Effector memory CD4-positive, alpha-beta T cell (primary cell): ENCODE data around the gene DENND2C.

ENCODE experiments used
- DNase-seq, 3 donors: peaks; one replicate each; pipeline ENCODE4 v3.0.0-alpha.2; 2020
- H3K27ac ChIP-seq: 2 replicates; pipeline ENCODE4 v1.7.0; 2013; ENCODE audit warnings: mild to moderate bottlenecking, low read length, moderate library complexity; ENCODE audit not compliant: insufficient read depth, poor library complexity, severe bottlenecking
- H3K27me3 ChIP-seq: replicated peaks from 2 replicates; pipeline ENCODE4 v1.7.0; 2013; ENCODE audit warnings: mild to moderate bottlenecking, low read length; ENCODE audit not compliant: insufficient read depth, control insufficient read depth, poor library complexity, severe bottlenecking
- H3K36me3 ChIP-seq: 2 replicates; pipeline ENCODE4 v1.7.0; 2013; ENCODE audit warnings: mild to moderate bottlenecking, low read length, moderate library complexity; ENCODE audit not compliant: control insufficient read depth, insufficient read depth
- H3K4me1 ChIP-seq: 2 replicates; pipeline ENCODE4 v1.7.0; 2013; ENCODE audit warnings: low read length, mild to moderate bottlenecking; ENCODE audit not compliant: control insufficient read depth, insufficient read depth, poor library complexity, severe bottlenecking
- H3K4me3 ChIP-seq: 2 replicates; pipeline ENCODE4 v1.7.0; 2013; ENCODE audit warnings: low read length, low read depth, mild to moderate bottlenecking; ENCODE audit not compliant: insufficient read depth, poor library complexity, severe bottlenecking
- H3K9me3 ChIP-seq: 2 replicates; pipeline ENCODE4 v1.7.0; 2013; ENCODE audit warnings: mild to moderate bottlenecking, low read length, moderate library complexity; ENCODE audit not compliant: control insufficient read depth

The DENND2C gene

GRCh38 chr1:114610546-114611245 is 59.2 kb downstream of the DENND2C start:
- Histone ChIP-seq H3K4me3 (no peak overlapping the region), H3K9me3 (no peaks in the 10 kb centered on the region), H3K27me3 (no peaks in the 10 kb centered on the region), H3K36me3 (no peaks in the 10 kb centered on the region), H3K4me1 (no peaks in the 10 kb centered on the region), H3K27ac (no peak overlapping the region)
- DNase-seq, result no peak

GRCh38 chr1:114609826-114610225 is 60.0 kb downstream of the DENND2C start:
- DNase-seq, result no peak
- no peak overlapping the region for H3K27ac ChIP-seq

GRCh38 chr1:114609026-114609425 is 60.8 kb downstream of the DENND2C start:
- H3K9me3 ChIP-seq, result no peaks in the 10 kb centered on the region
- no peak overlapping the region for H3K27ac ChIP-seq
- H3K27me3 ChIP-seq, result no peaks in the 10 kb centered on the region
- no peak overlapping the region for H3K4me3 ChIP-seq
- no peaks in the 10 kb centered on the region for H3K4me1 ChIP-seq
- no peak for DNase-seq
- no peaks in the 10 kb centered on the region for H3K36me3 ChIP-seq

More at GRCh38 chr1:114609826-114610225, 60.0 kb downstream of the DENND2C start:
- Histone ChIP-seq H3K36me3 (no peaks in the 10 kb centered on the region), H3K27me3 (no peaks in the 10 kb centered on the region), H3K9me3 (no peaks in the 10 kb centered on the region), H3K4me1 (no peaks in the 10 kb centered on the region), H3K4me3 (no peak overlapping the region)

GRCh38 chr1:114607223-114607622 is 62.6 kb downstream of the DENND2C start:
- H3K4me1 ChIP-seq, result no peaks in the 10 kb centered on the region
- DNase-seq, result no peak
- H3K27ac ChIP-seq, result no peak overlapping the region
- no peak overlapping the region for H3K4me3 ChIP-seq
- H3K9me3 ChIP-seq, result no peaks in the 10 kb centered on the region
- H3K27me3 ChIP-seq, result no peaks in the 10 kb centered on the region
- H3K36me3 ChIP-seq, result no peaks in the 10 kb centered on the region

GRCh38 chr1:114597949-114598348 is 71.9 kb downstream of the DENND2C start:
- no peaks in the 10 kb centered on the region for H3K4me1 ChIP-seq
- no peak overlapping the region for H3K27ac ChIP-seq
- H3K9me3 ChIP-seq, result no peaks in the 10 kb centered on the region
- H3K36me3 ChIP-seq, result no peaks in the 10 kb centered on the region
- H3K27me3 ChIP-seq, result no peaks in the 10 kb centered on the region
- no peak for DNase-seq
- no peak overlapping the region for H3K4me3 ChIP-seq

GRCh38 chr1:114595602-114596001 is 74.2 kb downstream of the DENND2C start:
- DNase-seq, result no peak
- Histone ChIP-seq H3K27ac (no peak overlapping the region), H3K9me3 (no peaks in the 10 kb centered on the region), H3K36me3 (no peaks in the 10 kb centered on the region), H3K4me1 (no peaks in the 10 kb centered on the region), H3K4me3 (no peak overlapping the region), H3K27me3 (no peaks in the 10 kb centered on the region)

- no peak overlapping the region for H3K4me3 ChIP-seq
- H3K36me3 ChIP-seq, result no peaks in the 10 kb centered on the region
- H3K27ac ChIP-seq, result no peak overlapping the region
- H3K27me3 ChIP-seq, result no peaks in the 10 kb centered on the region
- no peak for DNase-seq
- H3K4me1 ChIP-seq, result no peaks in the 10 kb centered on the region
- no peaks in the 10 kb centered on the region for H3K9me3 ChIP-seq
Observed at GRCh38 chr1:114594046-114594445, 75.8 kb downstream of the DENND2C start.

- DNase-seq, result no peak
- no peaks in the 10 kb centered on the region for H3K4me1 ChIP-seq
- H3K9me3 ChIP-seq, result no peaks in the 10 kb centered on the region
- H3K4me3 ChIP-seq, result no peak overlapping the region
- no peaks in the 10 kb centered on the region for H3K36me3 ChIP-seq
- no peaks in the 10 kb centered on the region for H3K27me3 ChIP-seq
- H3K27ac ChIP-seq, result no peak overlapping the region
Observed at GRCh38 chr1:114589122-114589521, 80.7 kb downstream of the DENND2C start.

- H3K27me3 ChIP-seq, result no peaks in the 10 kb centered on the region
- no peaks in the 10 kb centered on the region for H3K4me1 ChIP-seq
- no peak overlapping the region for H3K4me3 ChIP-seq
- DNase-seq, result no peak
- no peaks in the 10 kb centered on the region for H3K9me3 ChIP-seq
- H3K36me3 ChIP-seq, result no peaks in the 10 kb centered on the region
- no peak overlapping the region for H3K27ac ChIP-seq
Observed at GRCh38 chr1:114588196-114588689, 81.6 kb downstream of the DENND2C start.

GRCh38 chr1:114587203-114587991 is 82.5 kb downstream of the DENND2C start:
- Histone ChIP-seq H3K27ac (no peak overlapping the region), H3K27me3 (no peaks in the 10 kb centered on the region), H3K4me3 (no peak overlapping the region), H3K36me3 (no peaks in the 10 kb centered on the region), H3K4me1 (no peaks in the 10 kb centered on the region), H3K9me3 (no peaks in the 10 kb centered on the region)
- DNase-seq, result no peak
